SK-N-MC (cell line): Measurements from ENCODE around the gene ZNF497.
"Not testable (repeated sequence)": the region's sequence is repeated elsewhere in the genome, so short reads cannot be mapped to it uniquely, and the experiment has no call there.

Source experiments
- DNase-seq: peaks from one replicate; pipeline ENCODE4 v3.0.0-alpha.2; 2011; ENCODE audit warnings: low read depth, low spot score
- H3K27ac ChIP-seq: fragments of 200-600 bp; sonication (generic); 2 replicates; pipeline ENCODE4 v1.5.1; 2016; ENCODE audit warnings: mixed run types
- H3K36me3 ChIP-seq: fragments of 200-600 bp; sonication (generic); 2 replicates; pipeline ENCODE4 v1.6.1; 2017; ENCODE audit warnings: antibody characterized with exemption, low read length, mixed read lengths; ENCODE audit not compliant: insufficient read depth
- H3K4me3 ChIP-seq: fragments of 200-600 bp; sonication (generic); 2 replicates; pipeline ENCODE4 v1.5.1; 2016
- H3K9ac ChIP-seq: fragments of 200-600 bp; sonication (generic); 2 replicates; pipeline ENCODE4 v1.8.0; 2017; ENCODE audit warnings: mixed run types, mixed read lengths; ENCODE audit not compliant: insufficient read length
- H3K9me3 ChIP-seq: fragments of 200-600 bp; sonication (generic); 2 replicates; pipeline ENCODE4 v1.6.1; 2017; ENCODE audit warnings: low read depth, mild to moderate bottlenecking, antibody characterized with exemption, low read length, moderate library complexity, mixed read lengths
- EZH2 ChIP-seq: fragments of 200-600 bp; sonication (generic); IDR thresholded peaks from one replicate; pipeline ENCODE4 v1.6.1; 2017; ENCODE audit warnings: antibody characterized with exemption
- FOXP2 ChIP-seq: optimal IDR thresholded peaks from 2 replicates; pipeline ENCODE3; 2011; ENCODE audit warnings: mild to moderate bottlenecking, moderate library complexity; ENCODE audit not compliant: insufficient read depth; ENCODE audit errors: extremely low read length, control extremely low read depth
- POLR2AphosphoS5 ChIP-seq: IDR thresholded peaks from 2 replicates; pipeline ENCODE4 v1.6.1; 2012; ENCODE audit warnings: mild to moderate bottlenecking, low read depth, low read length, borderline replicate concordance

Gene ZNF497

DNA sequence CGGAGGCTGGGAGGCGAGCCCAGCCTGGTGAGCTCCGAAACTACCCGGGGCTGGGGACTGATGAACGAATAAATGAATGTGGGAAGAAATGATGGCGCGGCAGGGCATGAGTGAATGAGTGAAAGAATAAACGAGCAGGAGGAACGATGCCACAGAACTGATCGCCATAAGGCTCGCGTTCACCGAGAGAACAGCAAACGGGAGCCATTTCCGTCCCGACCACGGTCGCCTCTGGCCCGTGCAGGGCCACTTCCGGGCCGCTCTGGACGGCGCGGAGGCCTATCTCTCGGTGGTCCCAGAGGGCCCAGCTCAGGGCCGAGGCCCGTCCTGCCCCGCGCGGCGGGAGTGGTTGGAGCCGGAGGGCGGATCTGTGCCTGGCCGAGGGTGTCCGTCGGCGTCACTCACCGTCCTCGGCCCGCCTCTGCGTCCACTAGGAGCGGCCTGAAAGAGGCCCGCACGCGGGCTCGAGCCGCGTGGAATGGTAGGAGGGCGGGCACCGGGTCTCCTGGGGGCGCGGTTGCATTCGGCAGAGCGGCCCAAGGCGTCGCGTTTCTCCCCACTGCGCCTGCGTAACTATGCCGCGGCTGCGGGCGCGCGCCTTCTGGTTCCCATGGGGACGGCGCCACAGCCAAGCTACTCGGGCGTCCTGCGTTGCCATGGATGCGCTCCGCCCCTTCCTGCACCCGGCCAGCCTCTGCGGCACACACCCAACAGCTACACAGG lies at the start of gene ZNF497:
Gene ZNF497 (minus strand): TSS at position 480 of the 723 bp plus-strand sequence. CDS start 5,116 bp downstream, outside the sequence.
- H3K9me3 ChIP-seq = no peaks in the 10 kb centered on the region
- H3K9ac ChIP-seq = peak within 1 kb of the TSS; percentile 99
- no peaks in the 10 kb centered on the region for H3K36me3 ChIP-seq
- DNase-seq = peak; percentile 67
- peak within 1 kb of the TSS; percentile 92 for H3K27ac ChIP-seq
- peak within 1 kb of the TSS; percentile 100 for H3K4me3 ChIP-seq
- TF ChIP-seq POLR2AphosphoS5 (peak; percentile 96), FOXP2 (no peak)

DNA sequence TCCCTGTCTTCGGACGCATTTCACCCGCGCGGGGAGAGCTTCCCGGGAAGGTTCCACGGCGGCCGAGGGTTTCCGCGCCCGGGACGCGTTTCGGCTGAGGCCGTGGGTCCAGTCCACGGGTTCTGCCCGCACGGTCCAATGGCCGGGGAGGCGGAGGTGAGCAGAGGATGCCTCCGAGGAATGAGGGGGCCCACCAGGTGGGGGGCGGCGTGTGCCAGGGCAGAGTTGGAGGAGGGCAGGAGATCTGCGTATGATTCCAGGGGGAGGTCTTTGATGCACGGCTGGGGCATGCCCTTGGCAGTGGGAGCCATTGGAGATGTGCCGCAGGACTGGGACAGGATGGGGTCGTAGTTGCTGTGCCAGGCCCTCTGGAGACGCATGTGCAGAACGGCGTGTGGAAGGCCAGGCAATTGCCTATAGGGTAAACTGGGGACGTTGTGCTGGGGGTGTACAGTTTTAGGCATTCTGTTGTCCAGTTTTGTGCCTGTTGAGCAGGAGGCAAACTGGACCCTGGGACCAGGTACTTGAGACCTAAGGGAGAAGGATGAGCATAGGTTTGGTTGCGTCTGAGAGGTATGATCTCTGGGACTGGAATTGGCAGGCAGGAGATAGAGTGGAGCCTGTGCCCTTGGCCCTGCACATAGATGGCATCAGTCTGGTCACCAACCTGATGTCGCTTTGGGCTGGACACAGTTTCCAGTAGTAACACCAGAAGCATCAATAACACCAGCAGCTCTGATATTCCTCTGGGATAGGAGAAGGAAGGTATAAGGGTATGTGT lies 46.6 kb upstream of the ZNF497 start:
- Histone ChIP-seq H3K36me3 (peaks cover 3% of the 10 kb centered on the region; the same call in 1 of the 2 replicates), H3K9ac (peak overlapping the region; percentile 70), H3K4me3 (peak overlapping the region; percentile 94), H3K27ac (no peak overlapping the region), H3K9me3 (no peaks in the 10 kb centered on the region)
- no peak for DNase-seq
- no peak for TF ChIP-seq EZH2
- TF ChIP-seq FOXP2 = no peak
- TF ChIP-seq POLR2AphosphoS5 = no peak

DNA sequence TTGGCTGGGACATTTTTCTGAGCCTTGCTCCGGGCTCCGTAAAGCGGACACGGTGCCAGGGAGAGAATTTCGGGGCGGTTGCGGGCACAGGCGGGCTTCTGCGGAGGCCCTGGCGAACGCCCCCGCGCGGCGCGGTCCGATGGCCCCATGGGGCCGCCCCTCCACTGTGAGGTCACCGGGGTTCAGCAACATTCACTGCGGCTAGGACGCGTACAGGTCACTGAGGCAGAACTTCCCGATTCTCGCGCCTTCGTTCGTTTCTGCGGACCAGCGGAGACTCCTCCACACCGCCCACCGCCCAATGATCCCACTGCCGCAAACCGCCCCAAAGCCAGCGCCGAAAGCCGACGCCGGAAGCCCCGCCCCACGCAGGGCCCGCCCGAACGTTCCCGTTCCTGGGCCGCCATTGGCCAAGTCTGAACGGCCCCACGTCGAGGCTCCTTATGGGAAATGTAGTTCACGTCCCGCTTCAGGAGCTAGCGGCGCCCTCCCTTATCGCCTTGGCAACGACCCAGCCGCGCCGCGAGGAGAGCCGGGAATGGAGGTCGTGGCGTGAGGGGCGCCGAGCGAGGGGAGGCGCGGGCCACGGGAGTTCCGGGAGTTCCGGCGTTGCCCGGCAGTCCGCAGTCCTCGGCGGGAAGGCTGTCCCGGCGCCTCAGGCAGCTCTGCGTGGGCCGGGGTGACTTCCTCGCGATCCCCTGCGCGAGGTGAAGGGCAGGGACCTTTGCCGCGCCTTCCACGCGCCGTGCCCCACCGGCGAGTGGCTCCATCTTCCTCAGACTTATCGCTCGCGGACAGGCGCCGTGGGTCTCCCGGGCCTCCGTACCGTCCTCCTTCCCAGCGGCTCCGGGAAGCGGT lies 45.8 kb upstream of the ZNF497 start, which contains the start of gene ZNF584:
Gene ZNF584 (plus strand): TSS at position 498 of the 858 bp plus-strand sequence. CDS start 499 bp downstream, outside the sequence.
- Histone ChIP-seq H3K27ac (peak within 1 kb of the TSS; percentile 75), H3K4me3 (peak within 1 kb of the TSS; percentile 94), H3K9me3 (no peaks in the 10 kb centered on the region), H3K36me3 (0 out of 2 replicates have a peak, but pooled peaks cover 3% of the 10 kb centered on the region), H3K9ac (peak within 1 kb of the TSS; percentile 95)
- TF ChIP-seq EZH2 (no peak), FOXP2 (peak; percentile 9), POLR2AphosphoS5 (peak; percentile 97)
- peak; percentile 66 for DNase-seq

DNA sequence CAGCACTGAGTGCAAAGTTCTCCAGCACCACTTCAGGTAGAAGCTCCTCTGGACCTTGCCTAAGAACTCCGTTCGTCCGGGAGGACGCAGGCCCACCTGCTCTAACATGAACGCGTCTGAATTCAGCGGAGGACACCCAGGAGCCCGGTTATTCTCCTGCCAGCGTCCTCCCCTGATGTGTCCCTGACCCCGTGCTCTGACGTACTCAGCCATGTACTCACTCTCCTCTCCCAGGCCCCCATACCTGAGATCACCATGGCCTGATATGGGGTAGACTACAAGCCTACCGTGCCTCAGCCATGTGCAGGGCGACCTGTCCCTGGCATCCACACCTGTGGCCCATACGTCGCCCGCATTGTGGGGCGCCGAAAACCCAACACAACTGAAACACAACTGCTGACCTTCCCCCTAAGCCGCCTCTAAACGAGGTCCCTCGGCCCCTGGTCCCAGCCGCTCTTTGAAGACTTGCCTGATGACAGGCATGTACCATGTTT lies 45.2 kb upstream of the ZNF497 start:
- H3K9ac ChIP-seq = peak overlapping the region; percentile 95
- no peaks in the 10 kb centered on the region for H3K9me3 ChIP-seq
- DNase-seq = no peak
- no peak for TF ChIP-seq EZH2
- TF ChIP-seq FOXP2 = no peak
- no peak; the same call in 1 of the 2 replicates for TF ChIP-seq POLR2AphosphoS5
- H3K27ac ChIP-seq = peak overlapping the region; percentile 75
- H3K36me3 ChIP-seq = 0 out of 2 replicates have a peak, but pooled peaks cover 3% of the 10 kb centered on the region
- peak overlapping the region; percentile 94 for H3K4me3 ChIP-seq

DNA sequence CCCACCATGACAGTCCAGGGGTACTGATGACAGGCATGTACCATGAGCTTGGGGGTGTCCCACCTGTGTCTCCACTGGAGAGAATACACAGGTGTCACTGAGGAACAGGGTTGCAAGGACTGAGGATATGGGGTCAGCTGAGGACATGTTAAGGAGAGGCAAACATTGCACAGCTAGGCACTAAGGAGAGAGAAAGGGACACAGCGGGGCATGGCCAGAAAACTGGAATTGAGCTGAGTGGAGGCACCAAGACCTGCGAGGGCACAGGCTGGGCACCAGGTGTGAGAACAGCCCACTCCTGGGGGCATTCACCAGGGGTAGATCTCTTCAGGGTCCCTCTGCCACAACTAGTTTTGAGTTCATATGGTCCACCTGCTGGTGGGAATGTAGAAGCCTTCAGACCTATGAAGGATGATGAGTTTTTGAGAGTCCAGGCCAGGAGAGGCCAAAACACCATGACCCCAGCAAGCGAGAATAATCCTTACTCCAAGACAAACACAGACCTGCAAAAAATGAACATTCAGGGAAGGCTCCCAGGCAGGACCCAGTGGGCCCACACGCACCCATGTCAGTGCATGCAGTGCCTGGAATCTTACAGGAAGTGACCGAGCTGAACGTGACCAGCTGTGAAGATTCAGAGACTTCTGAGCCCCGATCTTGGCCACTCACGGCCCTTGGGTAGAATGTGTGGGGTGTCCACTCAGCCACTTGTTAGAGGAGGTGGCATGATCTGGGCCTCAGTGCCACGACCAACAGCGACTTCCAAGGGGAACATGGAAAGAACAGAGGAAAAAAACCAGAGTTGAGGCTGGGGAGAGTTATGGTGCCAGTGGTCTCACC lies 44.5 kb upstream of the ZNF497 start:
- DNase-seq = no peak
- Histone ChIP-seq H3K4me3 (peak overlapping the region; percentile 94), H3K9me3 (no peaks in the 10 kb centered on the region), H3K36me3 (no peaks in the 10 kb centered on the region), H3K27ac (no peak overlapping the region; the same call in 1 of the 2 replicates), H3K9ac (peak overlapping the region; percentile 95)
- no peak for TF ChIP-seq EZH2
- TF ChIP-seq FOXP2 = no peak
- TF ChIP-seq POLR2AphosphoS5 = no peak; the same call in 1 of the 2 replicates

DNA sequence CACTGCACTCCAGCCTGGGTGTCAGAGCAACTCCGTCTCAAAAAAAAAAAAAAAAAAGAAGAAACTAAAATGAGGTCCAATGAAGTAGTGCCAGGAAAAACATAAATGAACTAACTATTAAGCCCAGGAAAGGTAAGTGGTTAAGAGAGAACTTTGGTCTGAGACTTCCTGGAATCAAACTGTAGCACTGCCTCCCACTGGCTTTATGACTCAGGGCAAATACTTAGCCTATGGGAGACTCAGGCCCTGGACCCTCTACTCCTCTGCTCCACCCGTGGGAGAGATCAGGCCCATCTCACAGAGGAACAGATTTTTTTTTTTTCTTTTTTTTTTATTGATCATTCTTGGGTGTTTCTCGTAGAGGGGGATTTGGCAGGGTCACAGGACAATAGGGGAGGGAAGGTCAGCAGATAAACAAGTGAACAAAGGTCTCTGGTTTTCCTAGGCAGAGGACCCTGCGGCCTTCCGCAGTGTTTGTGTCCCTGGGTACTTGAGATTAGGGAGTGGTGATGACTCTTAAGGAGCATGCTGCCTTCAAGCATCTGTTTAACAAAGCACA lies 41.4 kb upstream of the ZNF497 start:
- H3K9me3 ChIP-seq, DNase-seq, H3K9ac ChIP-seq, H3K36me3 ChIP-seq, H3K4me3 ChIP-seq: not testable (repeated sequence)
- peak overlapping the region; percentile 81 for H3K27ac ChIP-seq

DNA sequence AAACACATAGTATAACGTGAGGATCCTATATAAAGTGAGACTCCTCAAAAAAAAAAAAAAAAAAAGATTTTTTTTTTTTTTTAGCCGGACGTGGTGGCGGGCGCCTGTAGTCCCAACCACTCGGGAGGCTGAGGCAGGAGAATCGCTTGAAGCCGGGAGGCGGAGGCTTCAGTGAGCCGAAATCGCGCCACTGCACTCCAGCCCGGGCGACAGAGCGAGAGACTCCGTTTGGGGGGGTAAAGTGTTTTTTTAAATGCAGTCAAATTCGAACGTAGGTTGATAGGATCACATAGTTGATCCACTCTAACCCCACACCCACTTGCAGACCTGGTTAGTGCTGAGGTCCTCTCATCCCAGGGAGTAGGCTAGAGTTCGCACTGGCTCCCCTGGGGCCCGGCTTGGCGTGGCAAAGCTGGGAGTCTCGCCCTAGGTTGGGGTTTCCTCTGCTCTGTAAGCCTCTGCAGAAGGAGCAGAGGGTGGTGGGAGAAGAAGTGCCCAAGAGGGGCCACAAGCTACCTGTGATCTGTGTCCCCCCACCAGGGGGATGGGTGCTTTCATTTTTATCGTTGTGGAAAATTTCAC lies 39.4 kb upstream of the ZNF497 start:
- H3K9me3 ChIP-seq = no peaks in the 10 kb centered on the region
- peak overlapping the region; percentile 83 for H3K9ac ChIP-seq
- no peak for TF ChIP-seq FOXP2
- TF ChIP-seq POLR2AphosphoS5 = no peak
- no peak for TF ChIP-seq EZH2
- H3K36me3 ChIP-seq = no peaks in the 10 kb centered on the region
- peak overlapping the region; percentile 77 for H3K27ac ChIP-seq
- no peak for DNase-seq
- peak overlapping the region; percentile 98 for H3K4me3 ChIP-seq
